NCI-H146 treated with DMSO at 0.1 percent for 48 hours (cell line): ENCODE measurements around the gene UROD.
"Not testable (repeated sequence)": the region's sequence is repeated elsewhere in the genome, so short reads cannot be mapped to it uniquely, and the experiment has no call there.

ENCODE experiments used
- DNase-seq: peaks from one replicate; lab custom pipeline; 2025; ENCODE audit not compliant: unreplicated experiment; lab: John Stamatoyannopoulos, UW

Gene UROD

GRCh38 chr1:45011837-45012638 is at the start of gene UROD:
UROD (plus strand) TSS chr1:45012254; CDS start chr1:45012266, 12 bp downstream.
- peak; percentile 87 for DNase-seq

DNA sequence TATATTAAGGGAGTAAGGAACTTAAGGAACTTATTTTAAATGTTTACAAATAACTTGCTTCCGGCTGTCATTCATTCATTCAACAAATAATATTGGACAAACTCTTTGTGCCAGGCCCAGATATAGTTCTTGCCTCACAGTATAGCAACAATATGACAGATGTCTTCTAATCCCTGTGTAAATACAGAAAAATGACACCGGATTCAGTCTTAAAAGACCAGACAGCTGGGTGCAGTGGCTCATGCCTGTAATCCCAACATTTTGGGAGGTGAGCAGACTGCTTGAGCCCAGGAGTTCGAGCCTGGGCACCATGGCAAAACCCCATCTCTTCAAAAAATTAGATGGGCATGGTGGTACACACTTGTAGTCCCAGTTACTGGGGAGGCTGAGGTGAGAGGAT is 49.3 kb upstream of the UROD start:
- DNase-seq, result peak; percentile 11

DNA sequence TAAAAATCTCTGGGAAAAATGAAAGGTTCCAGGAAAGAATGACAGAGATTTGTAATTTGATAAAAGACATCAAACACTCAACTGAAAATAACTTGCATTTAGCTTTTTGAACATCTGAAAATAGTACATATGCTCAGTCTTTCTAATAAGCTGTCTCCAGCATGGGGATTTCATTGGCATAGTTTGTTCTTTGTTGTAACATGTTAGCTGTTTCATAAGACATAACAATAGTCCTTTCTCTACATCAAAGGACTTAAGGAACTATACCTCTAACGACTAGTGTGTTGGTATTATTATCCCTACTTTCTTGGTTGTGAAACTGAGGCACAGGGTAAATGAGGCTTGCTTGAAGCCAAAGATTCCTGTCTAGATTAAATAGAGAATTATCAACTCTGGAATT is 47.7 kb upstream of the UROD start:
- no peak for DNase-seq

GRCh38 chr1:44970317-44970716 is 41.7 kb upstream of the UROD start:
- DNase-seq, result no peak

DNA sequence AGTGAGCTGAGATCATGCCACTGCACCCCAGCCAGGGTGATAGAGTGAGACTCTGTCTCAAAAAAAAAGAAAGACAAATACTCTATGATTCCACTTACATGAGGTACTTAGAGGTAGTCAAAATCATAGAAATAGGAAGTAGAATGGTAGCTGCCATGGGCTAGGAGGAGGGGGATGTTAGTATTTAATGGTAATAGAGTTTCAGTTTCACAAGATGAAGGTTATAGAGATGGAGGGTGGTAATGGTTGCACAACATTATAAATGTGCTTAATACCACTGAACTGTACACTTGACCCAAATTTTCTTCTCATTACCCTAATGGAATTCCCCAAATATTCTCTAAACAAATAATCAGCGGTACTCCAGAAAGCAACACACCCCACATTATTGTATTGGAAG is 38.4 kb upstream of the UROD start:
- DNase-seq, result no peak

DNA sequence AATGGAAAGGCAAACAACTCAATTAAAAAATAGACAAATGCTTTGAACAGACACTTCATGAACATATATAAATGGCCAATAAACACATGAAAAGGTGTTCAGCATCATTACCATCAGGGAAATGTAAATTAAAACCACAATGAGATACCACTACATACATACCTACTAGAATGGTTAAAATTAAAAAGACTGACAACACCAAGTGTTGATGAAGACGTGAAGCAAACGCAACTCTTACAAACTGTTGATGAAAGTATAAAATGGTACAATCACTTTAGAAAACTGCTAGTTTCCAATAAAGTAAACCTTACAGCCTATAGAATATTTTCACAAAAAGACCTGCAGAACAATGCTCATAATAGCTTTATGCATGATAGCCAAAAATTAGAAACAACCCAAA is 35.8 kb upstream of the UROD start:
- no peak for DNase-seq

DNA sequence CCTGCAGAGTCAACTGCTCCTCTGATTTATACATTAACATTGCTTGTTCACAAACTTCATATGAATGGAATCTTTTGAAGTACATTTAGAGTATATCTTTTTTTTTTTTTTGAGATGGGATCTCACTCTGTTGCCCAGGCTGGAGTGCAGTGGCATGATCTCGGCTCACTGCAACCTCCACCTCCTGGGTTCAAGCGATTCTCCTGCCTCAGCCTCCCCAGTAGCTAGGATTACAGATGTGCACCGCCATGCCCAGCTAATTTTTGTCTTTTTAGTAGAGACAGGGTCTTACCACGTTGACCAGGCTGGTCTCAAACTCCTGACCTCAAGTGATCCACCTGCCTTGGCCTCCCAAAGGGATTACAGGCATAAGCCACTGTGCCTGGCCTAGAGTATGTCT is 34.7 kb upstream of the UROD start:
- DNase-seq, result not testable (repeated sequence)

DNA sequence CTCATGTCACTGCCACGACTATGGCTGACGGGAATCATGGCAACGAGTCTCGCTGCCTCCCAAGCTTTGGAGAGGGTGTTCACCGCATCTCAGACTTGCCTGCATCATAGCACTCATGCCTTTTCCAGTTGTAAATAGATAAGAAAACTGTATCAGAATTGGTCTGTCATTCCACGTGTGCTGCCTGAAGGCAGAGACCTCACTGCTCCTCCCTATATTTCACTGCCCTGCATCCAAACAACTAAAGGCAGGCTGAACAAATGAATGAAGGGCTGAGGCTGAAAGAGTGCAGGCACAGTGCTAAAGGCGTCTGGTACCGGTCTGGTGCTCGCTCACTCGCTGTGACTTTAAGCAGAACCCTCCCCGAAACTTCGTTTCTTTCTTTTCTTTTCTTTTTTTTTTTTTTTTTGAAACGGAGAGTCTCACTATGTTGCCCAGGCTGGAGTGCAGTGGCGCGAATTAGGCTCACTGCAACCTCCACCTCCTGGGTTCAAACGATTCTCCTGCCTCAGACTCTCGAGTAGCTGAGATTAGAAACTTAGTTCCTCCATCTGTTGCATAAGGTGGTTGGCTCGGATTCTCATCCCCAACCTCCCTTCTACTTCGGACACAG is 26.2 kb upstream of the UROD start:
- no peak for DNase-seq

DNA sequence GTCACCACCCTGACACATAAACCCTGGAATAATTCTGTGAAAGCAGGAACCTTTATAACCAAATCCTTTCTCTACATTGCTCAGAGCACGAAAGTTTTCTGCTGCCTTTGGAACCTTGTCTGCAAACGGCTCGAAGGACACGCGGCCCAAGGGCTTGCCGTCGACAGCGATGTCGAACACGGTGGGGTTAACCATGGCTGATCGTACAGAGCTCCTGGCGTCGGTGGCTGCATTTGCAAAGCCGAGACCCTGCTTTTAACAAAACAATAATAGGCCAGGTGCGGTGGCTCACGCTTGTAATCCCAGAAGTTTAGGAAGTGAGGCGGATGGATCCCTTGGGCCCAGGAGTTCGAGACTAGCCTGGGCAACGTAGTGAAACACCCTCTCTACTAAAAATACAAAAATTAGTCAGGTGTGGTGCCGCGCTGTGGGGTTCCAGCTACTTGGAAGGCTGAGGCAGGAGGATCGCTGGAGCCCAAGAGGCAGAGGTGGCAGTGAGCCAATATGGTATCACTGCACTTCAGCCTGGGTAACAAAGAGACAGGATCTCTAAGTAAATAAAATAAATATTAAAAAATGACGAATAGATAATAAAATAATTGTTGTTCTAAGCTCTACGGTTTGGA is 23.4 kb upstream of the UROD start:
- no peak for DNase-seq

DNA sequence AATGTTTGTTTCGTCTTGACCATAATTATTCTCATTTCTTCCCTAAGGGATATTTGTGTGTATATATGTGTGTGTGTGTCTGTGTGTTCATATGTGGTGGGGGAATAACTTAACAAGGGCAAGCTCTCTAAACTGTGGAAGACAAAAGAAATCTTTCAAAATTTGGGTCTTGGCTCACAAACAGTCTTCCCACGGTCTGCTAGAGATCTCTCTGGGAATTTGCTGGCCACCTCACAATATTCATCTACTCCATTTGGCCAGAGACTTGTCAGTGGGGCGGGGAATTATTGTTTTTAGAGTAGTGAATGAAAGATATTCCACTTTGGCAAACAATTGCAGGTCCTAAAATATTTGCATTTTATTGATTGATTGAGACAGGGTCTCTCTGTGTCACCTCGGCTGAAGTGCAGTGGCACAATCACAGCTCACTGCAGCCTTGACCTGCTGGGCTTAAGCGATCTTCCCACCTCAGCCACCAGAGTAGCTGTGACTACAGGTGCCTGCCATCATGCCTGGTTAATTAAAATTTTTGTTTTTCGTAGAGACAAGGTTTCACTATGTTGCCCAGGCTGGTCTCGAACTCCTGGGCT is 17.6 kb upstream of the UROD start:
- DNase-seq, result no peak

GRCh38 chr1:44995467-44996238 is 16.4 kb upstream of the UROD start:
- DNase-seq, result no peak

GRCh38 chr1:44999232-44999631 is 12.8 kb upstream of the UROD start:
- no peak for DNase-seq

DNA sequence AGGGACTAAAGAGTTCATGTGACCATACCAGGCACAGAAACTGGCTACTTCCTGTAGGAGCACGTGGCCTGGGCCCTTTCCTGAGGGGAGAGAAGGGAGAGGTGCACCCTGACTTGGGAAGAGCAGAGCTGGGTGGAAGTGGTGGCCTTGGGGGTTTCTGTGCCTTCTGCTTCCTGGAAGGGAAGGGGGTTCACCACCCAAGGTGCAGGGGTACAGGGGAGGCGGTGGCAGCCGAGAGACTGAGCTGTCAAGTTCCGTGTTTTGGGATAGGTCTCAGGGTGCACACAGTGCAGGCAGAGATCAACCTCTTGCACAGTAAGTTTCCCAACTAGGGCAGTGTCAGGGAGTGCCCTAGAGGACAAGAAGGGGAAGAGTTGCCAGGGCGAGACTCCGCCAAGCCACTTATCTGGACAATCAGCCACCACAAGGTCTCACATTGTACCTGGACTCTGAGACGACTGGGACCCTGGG is 11.0 kb upstream of the UROD start:
- DNase-seq, result no peak

GRCh38 chr1:45001576-45001975 is 10.5 kb upstream of the UROD start:
- DNase-seq, result not testable (repeated sequence)

DNA sequence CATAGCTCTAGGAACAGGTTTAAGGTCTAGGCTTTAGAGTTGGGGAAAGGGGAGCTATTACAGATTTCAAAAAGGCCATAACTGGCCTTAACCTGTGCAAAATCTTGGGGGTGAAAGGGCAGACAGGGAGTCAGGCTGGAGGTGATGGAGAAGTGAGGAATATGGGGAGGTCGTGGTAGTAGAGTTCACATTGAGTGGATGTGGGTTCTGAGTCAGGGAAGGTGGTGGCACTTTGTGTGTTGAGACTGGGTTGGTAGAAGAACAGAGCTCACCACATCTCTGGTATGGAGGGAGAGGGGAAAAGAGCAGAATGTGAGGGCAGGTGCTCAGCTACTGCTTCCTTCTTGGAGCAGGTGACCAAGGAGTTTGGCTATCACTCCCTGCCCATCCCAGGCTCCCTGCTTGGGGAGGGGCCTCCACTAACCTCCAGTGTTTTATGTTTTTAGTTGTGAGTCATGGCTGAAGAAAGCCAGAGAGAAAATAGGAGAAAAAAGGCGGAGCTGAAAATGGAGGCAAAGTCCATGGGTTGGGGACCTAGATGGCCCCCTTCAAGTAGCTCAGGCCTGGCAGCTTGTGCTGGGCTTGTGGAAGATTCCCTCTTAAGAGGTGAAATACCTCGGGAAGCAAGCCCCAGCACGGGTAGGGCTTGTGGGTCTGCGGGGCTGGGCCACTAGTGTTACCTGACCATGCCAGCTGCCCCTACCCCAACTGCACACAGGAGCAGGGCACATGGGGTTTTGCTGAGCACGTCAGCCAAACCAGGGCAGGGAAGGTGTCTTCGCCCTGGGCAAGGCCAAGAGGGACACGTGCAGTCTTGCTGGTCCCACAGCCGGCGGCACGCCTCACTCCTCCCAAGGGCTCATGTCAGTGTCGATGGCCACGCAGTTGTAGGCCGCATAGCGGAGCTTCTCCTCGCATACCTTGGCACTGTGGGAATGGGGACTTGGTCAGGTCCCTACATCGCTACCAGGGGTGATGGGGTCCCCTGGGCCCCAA is 9.1 kb upstream of the UROD start:
- no peak for DNase-seq

DNA sequence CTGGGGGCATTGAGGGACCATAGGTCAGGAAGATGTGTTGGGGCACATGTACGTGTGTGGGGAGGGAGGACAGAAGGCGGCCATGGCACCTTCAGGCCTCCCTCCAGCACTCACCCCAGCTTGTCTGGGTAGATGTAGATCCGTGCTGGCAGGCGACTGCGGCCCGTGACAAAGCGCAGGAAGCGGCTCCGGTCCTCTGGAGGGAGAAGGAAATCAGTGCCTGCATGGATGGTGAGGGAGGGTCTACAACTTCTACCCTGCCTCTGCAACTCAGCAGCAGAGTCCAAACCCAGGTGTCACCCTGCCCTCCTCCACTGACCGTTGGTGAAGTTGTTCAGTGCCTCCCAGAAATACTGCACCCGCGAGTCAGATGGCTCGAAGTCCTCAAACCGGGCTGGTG is 8.3 kb upstream of the UROD start:
- DNase-seq, result no peak

DNA sequence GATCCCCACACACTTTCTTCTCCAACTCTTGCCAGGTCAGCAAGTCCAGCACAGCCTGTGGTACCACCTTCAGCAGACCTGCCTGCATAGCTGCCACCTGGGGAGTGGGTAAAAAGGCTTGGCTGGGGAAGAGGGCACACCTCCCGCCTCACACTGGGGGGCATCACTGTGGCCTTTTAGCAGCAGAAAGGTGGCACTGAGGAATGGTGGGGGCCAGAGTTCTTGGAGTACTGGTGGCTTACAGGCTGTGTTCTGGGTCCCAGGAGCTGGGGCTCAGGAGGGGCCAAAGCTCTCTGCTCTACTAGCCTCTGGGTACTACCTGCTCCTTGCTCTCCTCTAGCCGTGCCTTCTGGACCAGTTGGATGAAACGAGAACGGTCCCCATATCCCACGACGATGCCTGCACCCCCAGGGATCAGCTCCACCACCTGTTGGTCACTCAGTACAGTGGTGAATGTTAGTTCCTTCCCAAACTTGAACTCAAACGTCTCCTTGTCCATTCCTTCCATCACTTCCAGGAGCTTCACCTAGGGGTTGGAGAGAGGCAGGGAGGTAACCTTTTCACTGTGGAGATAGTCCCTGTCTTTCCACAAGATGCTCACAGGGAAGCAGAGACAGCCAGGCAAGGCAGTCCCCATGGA is 7.7 kb upstream of the UROD start:
- no peak for DNase-seq

- DNase-seq, result no peak
Observed at GRCh38 chr1:45005761-45006160, 6.3 kb upstream of the UROD start.

- DNase-seq, result no peak
Observed at GRCh38 chr1:45007311-45007710, 4.7 kb upstream of the UROD start.
